ENCODE data around the gene TNPO1. TPM values are rescaled to one million over a fixed set of nuclear protein-coding genes. Genes with fewer than 3 reads are reported as not detected.

The TNPO1 gene
- total and polyA plus RNA-seq, 2 of the 8 experiments (the other 6 are each of a cell fraction or from before 2014, with no cell fraction given): 38.5 to 211 TPM

GRCh38 chr5:72815580-72816283 lies 729 bp upstream of the TNPO1 start:
- no peaks in the 10 kb centered on the region for H3K27me3 ChIP-seq (replicated peaks in 1 of 4; ENCODE audit: control insufficient read depth in 3 of 4, extremely low read depth in 1 of 4, insufficient read depth in 3 of 4, low read length in 3 of 4)
- peak overlapping the region; percentile 86 to 94 for H3K4me2 ChIP-seq (ENCODE audit: insufficient read depth in 1 of 2, low read depth in 2 of 2, low read length in 2 of 2)
- no peak overlapping the region for H3K14ac ChIP-seq (ENCODE audit: insufficient read length)
- H3K9me3 ChIP-seq (ENCODE audit: insufficient read depth in 2 of 2, low read depth in 1 of 2, low read length in 1 of 2): no peaks in the 10 kb centered on the region
- peak overlapping the region; percentile 29; the same call in 1 of the 2 replicates for H3K27ac ChIP-seq (ENCODE audit: low read depth, low read length)
- H3K4me1 ChIP-seq (replicated peaks in 1 of 4; ENCODE audit: control insufficient read depth in 3 of 4, insufficient read depth in 4 of 4, low read length in 3 of 4): peaks cover 0 to 6% (median 1%) of the 10 kb centered on the region in 4 experiments; a peak in 5 of 7 replicates
- peak overlapping the region; percentile 62; the same call in 1 of the 2 replicates for H2BK5ac ChIP-seq (ENCODE audit: low read depth, low read length)
- no peak overlapping the region for H4K91ac ChIP-seq (replicated peaks; ENCODE audit: insufficient read length, low read length)
- no peak overlapping the region for H3K56ac ChIP-seq (replicated peaks; ENCODE audit: insufficient read length, low read depth, low read length)
- H4K5ac ChIP-seq (ENCODE audit: insufficient read length, low read depth, low read length): peak overlapping the region; percentile 37
- CTCF ChIA-PET (ENCODE audit: partially characterized antibody): no interaction called here
- peaks cover 6% of the 10 kb centered on the region; the same call in 1 of the 2 replicates for H3K23me2 ChIP-seq (ENCODE audit: low read depth, low read length)
- no peak overlapping the region for H3K23ac ChIP-seq (ENCODE audit: insufficient read length)
- H3K4me3 ChIP-seq (ENCODE audit: extremely low read depth in 1 of 4, insufficient read depth in 2 of 4, low read depth in 3 of 4, low read length in 4 of 4): peak overlapping the region; percentile 76 to 87 (median 81)
- H3K36me3 ChIP-seq (ENCODE audit: control insufficient read depth in 2 of 4, insufficient read depth in 4 of 4, low read length in 3 of 4): no peaks in the 10 kb centered on the region
- no peak overlapping the region for H3K4ac ChIP-seq (replicated peaks; ENCODE audit: insufficient read length, low read depth, low read length)
- no peak overlapping the region for H2AK5ac ChIP-seq (ENCODE audit: low read depth, low read length)
- H3K18ac ChIP-seq (ENCODE audit: extremely low read depth, low read length): no peak overlapping the region
- no peaks in the 10 kb centered on the region for H4K20me1 ChIP-seq (replicated peaks in 1 of 2; ENCODE audit: control insufficient read depth in 1 of 2, insufficient read depth in 2 of 2, low read length in 2 of 2)
- TF ChIP-seq SIX5 (IDR thresholded peaks at IDR 0.05; ENCODE audit: low read depth, low read length) (no peak), BACH1 (IDR thresholded peaks at IDR 0.05; ENCODE audit: low read length) (no peak), YY1 (IDR thresholded peaks at IDR 0.05; ENCODE audit: low read depth, low read length) (0 out of 2 replicates have a peak, but pooled peaks have one; percentile 14)
- POLR2A ChIA-PET (ENCODE audit: partially characterized antibody): interaction anchor here (2.8 kb wide), 1 partner anchor 34 kb away, joined by 18 read pairs; no protein-coding TSS in a partner anchor
- no peaks in the 10 kb centered on the region for H3K79me1 ChIP-seq (ENCODE audit: low read depth, low read length)
- no peak overlapping the region for H2BK20ac ChIP-seq (ENCODE audit: low read length)
- no peak overlapping the region for H2BK15ac ChIP-seq (ENCODE audit: low read length)
- WGBS, 2 experiments (ENCODE audit: extremely low coverage in 1 of 2, insufficient coverage in 1 of 2, insufficient read length in 1 of 2, insufficient replicate concordance in 2 of 2, low coverage in 1 of 2, low lambda C conversion rate in 2 of 2, missing lambda C conversion rate in 1 of 2): 28% methylated on average over 14 of the region's 14 CpGs; no CpG with 5 or more reads in 1 of the 2 experiments
- no peak overlapping the region for H2BK120ac ChIP-seq (replicated peaks; ENCODE audit: low read depth, low read length)
- H3K79me2 ChIP-seq (ENCODE audit: control insufficient read depth in 1 of 2, insufficient read depth in 2 of 2, low read length in 2 of 2): peaks cover 0 to 23% of the 10 kb centered on the region in 2 experiments; a peak in 2 of 4 replicates
- H2AFZ ChIP-seq (ENCODE audit: low read length): peak overlapping the region; percentile 97
- H3K9ac ChIP-seq (replicated peaks in 1 of 4; ENCODE audit: extremely low read depth in 1 of 4, low read depth in 3 of 4, low read length in 3 of 4): peak overlapping the region in 3 of 4 experiments; percentile 66 to 90 (median 79); a peak in 6 of 7 replicates
- H2BK12ac ChIP-seq (ENCODE audit: low read depth, low read length): peak overlapping the region; percentile 33; the same call in 1 of the 2 replicates
- DNase-seq (ENCODE audit: low read depth in 1 of 2, low spot score in 2 of 2) (no peak), FAIRE-seq (no peak)
- H4K8ac ChIP-seq (ENCODE audit: extremely low read depth, insufficient read depth, low read length): peak overlapping the region; percentile 97; the same call in 1 of the 2 replicates

Data from H1 (cell line).